CD4-positive, alpha-beta T cell treated with Interleukin-10 for 1 hour (primary cell): ENCODE results near the gene SP140.
"Not testable (repeated sequence)": the region's sequence is repeated elsewhere in the genome, so short reads cannot be mapped to it uniquely, and the experiment has no call there.

Source experiments
- DNase-seq: peaks from one replicate; pipeline ENCODE4 v3.0.0-alpha.2; 2020

Gene SP140

DNA sequence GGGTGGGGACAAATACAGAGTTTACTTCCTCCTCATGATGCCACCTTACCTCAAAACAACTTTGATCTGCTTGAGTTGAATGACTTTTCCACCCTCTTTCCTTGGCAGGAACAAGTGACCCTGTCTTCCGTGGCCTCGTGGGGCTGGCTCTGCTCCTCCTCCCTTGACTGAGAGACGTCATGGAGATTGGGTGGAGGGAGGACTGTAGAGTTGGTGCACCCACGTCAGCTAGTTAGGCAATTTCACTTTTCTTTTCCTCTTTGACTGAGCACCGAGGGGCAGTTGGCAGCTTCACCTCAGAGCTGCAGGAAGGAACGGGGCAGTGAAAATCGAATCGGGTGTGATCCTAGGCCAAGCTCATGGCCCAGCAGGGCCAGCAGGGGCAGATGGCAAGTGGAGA, at the start of gene SP140:
Gene SP140 (plus strand): TSS at position 251 of the 400 bp plus-strand sequence. CDS start 109 bp downstream, at position 360.
- DNase-seq: peak; percentile 90

DNA sequence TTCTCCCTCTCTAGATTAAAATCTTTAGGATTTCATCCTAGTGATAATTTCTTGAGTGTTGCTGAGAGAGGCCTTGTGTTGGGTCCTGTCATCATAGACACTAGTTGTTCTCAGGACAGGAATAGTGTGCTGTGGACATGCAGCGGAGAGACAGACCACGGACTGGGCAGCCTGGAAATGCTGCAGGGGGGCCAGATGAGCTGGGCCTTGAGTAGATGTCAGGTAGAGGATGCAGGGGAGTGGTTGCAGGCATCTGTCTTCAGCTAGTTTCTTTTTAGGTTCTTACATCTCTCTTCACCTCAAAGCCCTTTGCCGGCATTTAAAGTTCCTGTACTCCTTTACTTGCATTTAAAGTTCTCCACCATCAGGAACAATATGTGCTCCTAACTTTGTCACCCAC, 48.5 kb upstream of the SP140 start:
- no peak for DNase-seq

DNA sequence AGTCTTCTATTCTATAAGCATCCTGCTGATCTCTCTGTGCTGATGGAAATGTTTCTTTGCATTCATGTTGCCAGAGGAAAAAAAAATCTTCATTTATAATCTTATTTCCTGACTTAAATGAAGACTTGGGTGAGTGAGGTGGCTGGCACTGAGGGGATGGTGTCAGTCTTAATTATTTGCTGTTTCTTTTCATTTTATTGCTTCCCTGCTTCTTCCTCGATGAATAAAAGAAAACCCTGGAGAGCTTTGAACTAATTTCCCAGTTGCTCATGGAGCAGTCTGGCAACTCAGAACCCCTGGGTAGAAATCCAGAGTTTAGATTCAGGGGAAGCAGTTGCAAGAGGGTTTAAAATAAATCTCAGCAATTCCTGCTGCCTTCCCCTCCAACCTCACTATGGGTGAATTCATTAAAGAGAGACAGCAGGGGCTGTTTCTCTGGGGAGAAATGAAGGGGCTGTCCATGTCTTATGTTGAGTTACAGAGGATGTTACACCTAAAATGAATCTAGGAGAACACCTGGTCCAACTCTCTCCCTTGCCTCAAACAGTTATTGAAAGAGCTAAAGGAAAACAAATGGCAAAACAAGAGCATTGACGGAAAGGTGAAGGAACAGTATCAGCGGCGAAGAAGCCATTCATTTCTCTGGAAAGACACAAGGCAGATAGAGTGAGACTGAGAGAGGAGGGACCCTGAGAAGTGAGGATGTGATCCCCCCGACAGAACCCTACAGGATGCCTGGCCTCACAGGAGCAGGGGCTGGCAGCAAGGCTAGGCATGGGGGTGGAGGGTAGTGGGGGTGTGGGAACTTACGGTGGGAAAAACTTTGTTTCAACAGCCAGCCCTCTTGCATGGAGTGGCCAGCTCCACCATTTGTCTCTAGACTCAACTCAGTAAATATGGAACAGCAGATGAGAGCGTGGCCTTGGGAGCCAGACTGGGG, 46.7 kb upstream of the SP140 start:
- DNase-seq: no peak

DNA sequence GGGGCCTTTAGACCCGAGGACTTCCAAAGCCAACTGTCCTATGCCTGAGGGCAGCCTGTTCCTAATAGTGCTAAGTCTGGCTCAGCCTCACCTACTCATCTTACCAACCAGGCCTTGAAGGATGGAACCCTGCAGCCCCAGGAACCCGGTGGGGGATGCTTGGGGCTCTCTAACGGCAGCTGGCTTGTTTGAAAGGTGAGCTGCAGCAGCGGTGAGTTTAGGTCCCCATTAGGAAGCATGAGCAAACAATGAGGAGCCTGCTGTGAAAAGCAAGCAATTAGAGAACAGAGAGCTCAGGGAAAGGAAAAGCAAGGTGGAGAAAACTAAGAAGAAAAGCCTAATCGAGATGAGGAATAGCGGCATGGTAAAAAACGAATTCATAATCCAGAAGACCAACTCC, 45.6 kb upstream of the SP140 start:
- no peak for DNase-seq

GRCh38 chr2:230181195-230181594, 44.3 kb upstream of the SP140 start:
- no peak for DNase-seq

GRCh38 chr2:230184727-230185578, 40.6 kb upstream of the SP140 start:
- DNase-seq: no peak

DNA sequence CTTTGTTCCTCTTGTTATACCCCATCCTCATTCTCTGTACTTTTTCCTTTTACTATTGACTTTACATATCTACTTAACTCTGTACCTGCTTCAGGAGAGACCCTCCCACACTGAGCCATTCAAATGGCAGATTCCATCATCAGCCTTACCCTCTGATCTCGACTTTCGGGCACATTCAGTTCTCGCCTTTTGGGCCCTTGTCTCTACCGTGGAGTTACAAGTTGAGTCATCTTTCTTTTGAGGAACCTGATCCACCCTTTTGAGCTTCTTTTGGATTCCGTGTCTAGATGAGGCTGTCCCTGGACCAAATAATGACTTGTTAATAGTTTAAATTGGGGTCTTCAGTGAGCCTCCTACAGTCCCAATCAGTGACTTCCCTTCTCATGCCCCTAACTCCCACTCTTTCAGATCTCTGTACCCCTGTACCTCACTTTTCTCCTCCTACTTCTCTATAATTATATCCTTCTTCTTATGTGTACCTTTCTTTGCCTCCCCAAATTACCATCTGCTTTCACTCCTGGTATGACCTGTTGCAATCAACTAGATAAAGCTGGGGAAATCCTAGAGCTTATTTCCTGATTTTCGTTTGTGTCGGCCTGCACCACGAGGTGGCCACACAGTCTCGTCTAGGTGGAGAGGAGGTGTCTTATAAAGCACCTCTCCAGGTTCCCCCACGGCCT, 23.0 kb upstream of the SP140 start:
- DNase-seq: peak; percentile 39

- peak; percentile 32 for DNase-seq
Observed at GRCh38 chr2:230203110-230203676, 22.3 kb upstream of the SP140 start.

DNA sequence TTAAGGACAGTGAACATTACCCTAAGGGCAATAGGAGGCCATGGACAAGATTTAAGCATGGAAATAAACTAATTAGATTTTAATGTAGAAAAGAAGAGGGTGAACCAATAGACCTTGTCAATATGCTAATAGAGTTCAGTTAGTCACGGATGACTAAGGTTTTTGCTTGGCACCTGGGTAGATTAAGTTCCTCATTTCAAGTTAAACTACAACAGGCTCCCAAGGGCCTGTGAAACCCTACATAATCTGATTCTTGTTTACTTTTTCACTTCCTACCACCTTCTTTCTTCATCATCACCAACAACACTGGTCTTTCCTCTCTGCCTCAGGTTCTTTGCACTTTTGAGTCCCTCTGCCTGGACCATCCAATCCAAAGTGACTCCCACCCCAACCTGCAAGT, 20.5 kb upstream of the SP140 start:
- no peak for DNase-seq

GRCh38 chr2:230205721-230206120, 19.8 kb upstream of the SP140 start:
- no peak for DNase-seq

- DNase-seq: no peak
Observed at GRCh38 chr2:230208576-230208975, 17.0 kb upstream of the SP140 start.

DNA sequence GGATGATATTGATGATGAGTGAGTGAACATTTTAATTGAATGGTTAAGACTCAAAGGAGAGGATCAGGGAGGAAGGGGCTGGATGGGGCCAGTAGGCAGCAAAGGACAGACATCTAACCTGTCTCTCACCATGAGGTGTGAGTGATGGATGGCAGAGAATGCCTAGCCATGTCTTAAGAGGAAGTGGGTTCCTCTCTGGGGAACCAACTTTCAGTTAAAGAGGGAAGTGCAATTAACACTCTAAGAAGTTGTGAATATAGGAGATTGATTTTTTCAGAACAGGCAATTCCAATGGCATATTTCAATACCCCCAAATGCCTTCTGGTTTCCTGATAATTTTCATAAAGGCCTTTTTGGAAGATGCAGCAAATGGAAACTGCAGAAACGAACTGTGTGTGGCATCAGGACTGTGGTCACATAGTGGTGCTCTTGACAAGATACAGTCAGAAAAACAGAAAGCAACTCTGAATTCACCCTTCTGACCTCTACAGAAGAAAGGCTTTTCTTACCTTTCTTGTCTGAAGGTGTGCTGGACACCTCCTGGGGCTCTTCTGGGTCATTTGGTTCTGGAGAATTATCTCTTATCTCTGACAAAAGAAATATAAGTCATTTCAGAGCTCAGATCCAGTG, 16.0 kb upstream of the SP140 start:
- no peak for DNase-seq

GRCh38 chr2:230216489-230216888, 9.0 kb upstream of the SP140 start:
- DNase-seq: no peak

- no peak for DNase-seq
Observed at GRCh38 chr2:230217424-230217823, 8.1 kb upstream of the SP140 start.

DNA sequence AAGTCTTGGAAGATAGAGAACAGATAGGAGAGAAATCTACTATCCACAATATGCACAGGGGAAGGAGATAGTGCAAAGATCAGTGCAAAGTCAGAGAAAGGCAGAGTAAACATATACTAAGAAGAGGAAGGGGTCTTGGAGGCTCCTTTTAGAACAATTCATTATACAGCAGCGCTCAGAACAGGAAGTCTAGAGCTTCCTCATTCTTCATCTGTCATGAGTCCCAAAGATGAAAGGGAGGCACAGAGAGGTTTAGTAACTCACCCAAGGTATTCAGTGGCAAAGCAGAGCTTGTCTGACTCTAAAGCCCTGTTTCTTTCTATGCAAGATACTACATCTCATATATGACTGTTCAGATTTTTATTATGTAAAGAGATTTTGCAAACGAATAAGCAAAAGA, 7.1 kb upstream of the SP140 start:
- peak; percentile 45 for DNase-seq

- DNase-seq: peak; percentile 82
Observed at GRCh38 chr2:230219419-230220331, 5.9 kb upstream of the SP140 start, which contains the start of gene SP110. Gene SP110 (minus strand): TSS chr2:230219984. CDS start chr2:230216927, 3,057 bp downstream.

DNA sequence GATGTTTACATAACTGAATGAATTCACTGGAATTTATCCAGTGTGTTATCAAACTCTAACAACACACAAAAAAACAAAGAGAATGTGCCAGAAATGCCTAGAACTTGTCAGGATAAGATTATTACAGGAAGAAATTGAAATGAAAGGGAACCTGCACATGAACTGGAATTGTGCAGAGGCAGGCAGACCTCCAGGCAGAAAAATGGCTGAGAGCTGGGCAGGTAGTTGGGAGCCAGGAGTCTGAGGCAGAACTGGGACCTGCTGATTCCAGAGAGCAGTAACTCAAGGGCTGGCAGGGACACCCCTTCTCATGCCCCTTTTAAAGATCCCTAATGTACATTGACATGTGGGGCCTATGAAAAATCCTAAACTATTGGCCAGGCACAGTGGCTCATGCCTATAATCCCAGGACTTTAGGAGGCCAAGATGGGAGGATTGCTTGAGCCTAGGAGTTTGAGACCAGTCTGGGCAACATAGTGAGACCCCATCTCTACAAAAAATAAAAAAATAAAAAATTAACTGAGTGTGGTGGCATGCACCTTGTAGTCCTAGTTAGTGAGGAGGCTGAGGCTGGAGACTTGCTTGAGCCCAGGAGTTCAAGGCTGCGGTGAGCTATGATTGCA, 5.1 kb upstream of the SP140 start:
- no peak for DNase-seq

DNA sequence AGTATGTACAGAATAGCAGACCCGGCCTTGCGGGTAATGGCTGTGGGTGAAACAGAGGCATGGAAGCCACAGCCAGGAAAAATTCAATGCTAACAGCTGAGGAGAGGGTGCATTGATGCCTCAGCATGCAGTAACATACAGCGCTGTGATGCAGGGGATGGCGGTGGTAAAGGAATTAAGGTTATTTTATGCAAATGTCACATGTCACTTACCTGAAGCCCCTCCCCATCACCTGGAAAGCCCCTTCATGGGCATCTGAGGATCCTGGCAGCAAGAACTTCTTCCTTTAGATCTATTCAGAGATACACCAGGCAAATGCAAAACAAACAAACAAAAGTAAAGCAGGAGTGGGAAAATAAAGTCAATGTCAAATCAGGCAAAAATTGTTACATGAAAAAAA, 4.0 kb upstream of the SP140 start:
- no peak for DNase-seq

DNA sequence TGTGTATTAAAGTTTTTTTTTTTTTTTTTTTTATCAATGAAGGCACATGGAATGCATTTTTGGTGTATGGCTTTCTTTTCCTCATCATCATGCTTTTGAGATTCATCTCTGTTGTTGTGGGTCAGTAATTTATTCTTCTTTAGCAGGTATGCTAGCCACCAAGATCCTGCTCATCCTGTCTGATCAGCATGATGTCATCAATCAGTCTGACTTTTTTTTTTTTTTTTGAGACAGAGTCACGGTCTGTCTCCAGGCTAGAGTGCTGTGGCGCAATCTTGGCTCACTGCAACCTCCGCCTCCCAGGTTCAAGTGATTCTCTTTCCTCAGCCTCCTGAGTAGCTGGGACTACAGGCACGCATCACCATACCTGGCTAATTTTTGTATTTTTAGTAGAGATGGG, 2.7 kb upstream of the SP140 start:
- DNase-seq: not testable (repeated sequence)

GRCh38 chr2:230224458-230224857, 1.1 kb upstream of the SP140 start:
- DNase-seq: no peak
